HG02852 (cell line): ENCODE results near the gene ITGA6.

Experiments
- ATAC-seq: cut with Tn5 transposase; IDR thresholded peaks from one replicate; pipeline ENCODE4 v1.9.1; 2021; ENCODE audit warnings: mild to moderate bottlenecking, moderate library complexity; ENCODE audit not compliant: unreplicated experiment

Gene ITGA6

GRCh38 chr2:172464400-172465129 is 37.2 kb downstream of the ITGA6 start:
- no peak for ATAC-seq

GRCh38 chr2:172465417-172466334 is 38.3 kb downstream of the ITGA6 start:
- peak; percentile 53 for ATAC-seq

- ATAC-seq, result no peak
Measured at GRCh38 chr2:172467382-172467781, 40.0 kb downstream of the ITGA6 start.

GRCh38 chr2:172470958-172471922 is 43.9 kb downstream of the ITGA6 start:
- no peak for ATAC-seq

- ATAC-seq, result no peak
Measured at GRCh38 chr2:172472446-172473033, 45.2 kb downstream of the ITGA6 start.

- no peak for ATAC-seq
Measured at GRCh38 chr2:172473167-172473566, 45.8 kb downstream of the ITGA6 start.

- no peak for ATAC-seq
Measured at GRCh38 chr2:172478353-172478752, 51.0 kb downstream of the ITGA6 start.

GRCh38 chr2:172480301-172481218 is 53.2 kb downstream of the ITGA6 start:
- no peak for ATAC-seq

GRCh38 chr2:172481507-172482262 is 54.3 kb downstream of the ITGA6 start:
- ATAC-seq, result no peak

GRCh38 chr2:172484253-172484652 is 56.9 kb downstream of the ITGA6 start:
- ATAC-seq, result no peak

GRCh38 chr2:172484706-172485105 is 57.3 kb downstream of the ITGA6 start:
- ATAC-seq, result no peak

GRCh38 chr2:172488556-172488955 is 61.2 kb downstream of the ITGA6 start:
- no peak for ATAC-seq

GRCh38 chr2:172489681-172490080 is 62.3 kb downstream of the ITGA6 start:
- no peak for ATAC-seq

- ATAC-seq, result no peak
Measured at GRCh38 chr2:172496160-172496608, 68.8 kb downstream of the ITGA6 start.

GRCh38 chr2:172507199-172507598 is 79.8 kb downstream of the ITGA6 start:
- no peak for ATAC-seq

- ATAC-seq, result no peak
Measured at GRCh38 chr2:172510088-172510487, 82.7 kb downstream of the ITGA6 start.

- no peak for ATAC-seq
Measured at GRCh38 chr2:172510548-172510947, 83.2 kb downstream of the ITGA6 start.

- ATAC-seq, result no peak
Measured at GRCh38 chr2:172512810-172513523, 85.6 kb downstream of the ITGA6 start.
